Skeletal muscle tissue (tissue), 4 donors: ENCODE measurements around the gene COPS4. TPM values are rescaled to one million over a fixed set of nuclear protein-coding genes. Genes with fewer than 3 reads are reported as not detected.
A peak's percentile ranks its signal among the peaks of the same experiment; 100 is the strongest.
"Not testable (repeated sequence)": the region's sequence is repeated elsewhere in the genome, so short reads cannot be mapped to it uniquely, and the experiment has no call there.

Experiments
- H3K27ac ChIP-seq: one replicate; pipeline ENCODE4 v1.7.0; 2013; ENCODE audit warnings: mild to moderate bottlenecking, low read depth, low read length, inconsistent platforms
- H3K27me3 ChIP-seq, 3 donors: one replicate each; pipeline ENCODE4 v1.7.0; 2013; ENCODE audit warnings: low read length in 3 of 3; ENCODE audit not compliant: control insufficient read depth in 3 of 3, insufficient read depth in 3 of 3
- H3K36me3 ChIP-seq, 3 donors: one replicate each; pipeline ENCODE4 v1.7.0; 2013; ENCODE audit warnings: low read length in 3 of 3; ENCODE audit not compliant: control insufficient read depth in 3 of 3, insufficient read depth in 3 of 3
- H3K4me1 ChIP-seq, 3 donors: one replicate each; pipeline ENCODE4 v1.7.0; 2013; ENCODE audit warnings: low read length in 3 of 3, mild to moderate bottlenecking in 3 of 3; ENCODE audit not compliant: control insufficient read depth in 3 of 3, insufficient read depth in 3 of 3
- H3K4me3 ChIP-seq, 3 donors: one replicate each; pipeline ENCODE4 v1.7.0; 2013; ENCODE audit warnings: low read length in 3 of 3
- H3K9ac ChIP-seq, 3 donors: one replicate each; pipeline ENCODE4 v1.7.0; 2013; ENCODE audit warnings: low read length in 3 of 3, mild to moderate bottlenecking in 3 of 3, moderate library complexity in 2 of 3, low read depth in 1 of 3
- H3K9me3 ChIP-seq, 3 donors: one replicate each; pipeline ENCODE4 v1.7.0; 2013; ENCODE audit warnings: low read length in 3 of 3; ENCODE audit not compliant: control insufficient read depth in 3 of 3
- total RNA-seq: library from RNA; depleted of rRNA; stranded (reverse); fragments of >200 nt; gene quantifications from one replicate; pipeline ENCODE4 v1.2.3, GENCODE V29; 2014
- donor health status: Osteomylitis.

Gene COPS4
- total RNA-seq: 130 TPM

DNA sequence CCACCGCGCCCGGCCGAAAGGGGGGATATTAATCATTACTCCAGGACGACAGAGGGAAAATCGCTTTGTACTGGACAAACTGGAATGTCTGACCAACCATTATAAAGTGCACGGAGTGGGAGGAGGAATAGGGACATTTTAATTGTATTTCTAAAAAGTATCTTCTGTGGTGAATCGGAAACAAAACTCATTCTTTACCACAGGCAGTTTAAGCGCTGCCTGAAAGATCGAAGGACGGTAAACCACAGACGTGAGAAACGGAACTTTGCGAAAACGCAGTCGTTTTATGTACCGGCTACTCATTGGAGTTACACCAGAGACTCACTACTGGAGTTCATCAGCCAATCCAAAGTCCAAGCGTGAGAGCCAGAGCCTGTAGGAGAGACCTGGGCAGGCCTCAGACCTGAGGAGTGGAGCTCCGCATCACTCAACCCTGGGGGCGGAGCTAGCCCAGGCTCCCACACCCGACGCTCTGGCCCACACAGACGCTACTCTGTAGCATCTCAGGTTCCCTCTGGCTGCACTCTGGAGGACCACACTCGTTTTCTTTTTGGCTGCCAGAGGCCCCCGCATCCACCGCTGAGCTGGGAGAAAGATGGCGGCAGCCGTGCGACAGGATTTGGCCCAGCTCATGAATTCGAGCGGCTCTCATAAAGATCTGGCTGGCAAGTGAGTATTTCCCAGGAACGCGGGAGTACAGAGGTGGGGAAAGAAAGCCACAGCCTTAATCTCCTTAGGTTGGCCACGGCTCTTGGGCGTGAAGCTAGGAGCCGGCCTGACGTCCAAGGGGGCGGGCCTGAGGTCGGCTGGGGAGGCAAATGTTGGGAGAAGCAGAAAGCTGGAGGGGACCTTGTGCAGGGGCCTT is at the start of gene COPS4:
COPS4 (plus strand) TSS at position 554 of the 865 bp plus-strand sequence; CDS start at position 596, 42 bp downstream.
- H3K4me1 ChIP-seq: peaks cover 16 to 26% (median 24%) of the 10 kb centered on the region in 3 donors
- no peaks in the 10 kb centered on the region for H3K36me3 ChIP-seq
- peak within 1 kb of the TSS; percentile 89 to 97 (median 95) for H3K4me3 ChIP-seq
- H3K27me3 ChIP-seq: no peaks in the 10 kb centered on the region
- peak within 1 kb of the TSS; percentile 89 for H3K27ac ChIP-seq
- no peaks in the 10 kb centered on the region for H3K9me3 ChIP-seq
- peak within 1 kb of the TSS; percentile 95 to 98 (median 95) for H3K9ac ChIP-seq

- H3K27ac ChIP-seq, H3K9me3 ChIP-seq, H3K36me3 ChIP-seq, H3K4me3 ChIP-seq, H3K4me1 ChIP-seq, H3K9ac ChIP-seq, H3K27me3 ChIP-seq: not testable (repeated sequence)
Measured at GRCh38 chr4:82987519-82987918, 47.5 kb upstream of the COPS4 start.

- H3K36me3 ChIP-seq: peaks cover 0 to 6% (median 3%) of the 10 kb centered on the region in 3 donors
- peaks cover 0 to 4% (median 0%) of the 10 kb centered on the region in 3 donors for H3K4me1 ChIP-seq
- H3K4me3 ChIP-seq: no peak overlapping the region
- no peaks in the 10 kb centered on the region for H3K9me3 ChIP-seq
- no peaks in the 10 kb centered on the region for H3K27me3 ChIP-seq
- no peak overlapping the region for H3K9ac ChIP-seq
- H3K27ac ChIP-seq: no peak overlapping the region
Measured at GRCh38 chr4:82988323-82988832, 46.6 kb upstream of the COPS4 start.

DNA sequence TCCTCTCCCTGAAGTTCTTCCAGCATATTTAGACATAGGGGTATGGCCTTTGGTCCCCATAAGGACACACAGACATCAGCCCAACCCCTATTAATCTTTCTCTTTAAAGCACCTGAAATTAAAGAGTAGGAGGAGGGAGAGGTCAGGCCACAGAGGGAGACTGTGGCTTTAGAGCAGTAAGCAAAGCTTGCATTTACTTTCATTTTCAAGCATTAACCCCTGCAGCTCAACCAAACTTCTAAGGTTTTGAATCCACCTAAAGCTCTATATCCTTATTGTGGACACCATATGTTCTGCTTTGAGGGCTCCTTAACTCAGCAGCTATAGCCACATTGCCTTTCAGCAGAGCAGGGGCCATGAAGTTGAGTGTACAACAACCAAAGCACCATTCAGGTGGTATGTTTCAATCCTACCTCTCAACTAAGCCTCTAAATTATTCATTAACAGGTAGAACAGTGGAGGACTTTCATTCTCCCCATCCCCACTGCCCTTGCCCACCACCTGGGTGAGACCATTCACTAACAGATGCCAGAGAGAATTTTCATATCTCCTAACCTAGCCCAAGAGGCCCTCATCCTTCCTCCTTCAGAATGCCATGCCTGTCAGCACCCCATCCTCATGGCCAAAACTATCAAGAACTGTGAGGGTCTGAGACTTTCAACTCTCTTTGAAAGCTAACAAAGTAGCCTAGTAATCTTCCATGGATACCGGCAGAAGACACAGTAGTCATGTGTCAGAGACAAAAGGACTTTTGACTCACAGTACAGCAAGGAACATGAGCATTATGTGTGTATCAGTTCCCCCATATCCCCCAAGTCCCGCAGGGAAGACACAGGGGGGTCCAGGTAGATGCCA is 45.2 kb upstream of the COPS4 start:
- H3K4me1 ChIP-seq: peaks cover 0 to 4% (median 0%) of the 10 kb centered on the region in 3 donors

GRCh38 chr4:82994834-82995233 is 40.1 kb upstream of the COPS4 start:
- H3K27ac ChIP-seq: no peak overlapping the region
- H3K4me3 ChIP-seq: no peak overlapping the region
- H3K27me3 ChIP-seq: no peaks in the 10 kb centered on the region
- H3K9ac ChIP-seq: no peak overlapping the region
- peaks cover 0 to 2% (median 0%) of the 10 kb centered on the region in 3 donors for H3K4me1 ChIP-seq
- no peaks in the 10 kb centered on the region for H3K36me3 ChIP-seq
- H3K9me3 ChIP-seq: no peaks in the 10 kb centered on the region

More for the DNA sequence above, 45.2 kb upstream of the COPS4 start:
- H3K27me3 ChIP-seq: no peaks in the 10 kb centered on the region
- H3K9me3 ChIP-seq: no peaks in the 10 kb centered on the region
- H3K9ac ChIP-seq: no peak overlapping the region
- H3K36me3 ChIP-seq: no peaks in the 10 kb centered on the region
- no peak overlapping the region for H3K27ac ChIP-seq
- H3K4me3 ChIP-seq: no peak overlapping the region

GRCh38 chr4:82998898-82999297 is 36.1 kb upstream of the COPS4 start:
- Histone ChIP-seq H3K9me3 (no peaks in the 10 kb centered on the region), H3K4me3 (no peak overlapping the region), H3K9ac (no peak overlapping the region), H3K4me1 (no peaks in the 10 kb centered on the region), H3K27ac (no peak overlapping the region), H3K27me3 (no peaks in the 10 kb centered on the region), H3K36me3 (no peaks in the 10 kb centered on the region)

DNA sequence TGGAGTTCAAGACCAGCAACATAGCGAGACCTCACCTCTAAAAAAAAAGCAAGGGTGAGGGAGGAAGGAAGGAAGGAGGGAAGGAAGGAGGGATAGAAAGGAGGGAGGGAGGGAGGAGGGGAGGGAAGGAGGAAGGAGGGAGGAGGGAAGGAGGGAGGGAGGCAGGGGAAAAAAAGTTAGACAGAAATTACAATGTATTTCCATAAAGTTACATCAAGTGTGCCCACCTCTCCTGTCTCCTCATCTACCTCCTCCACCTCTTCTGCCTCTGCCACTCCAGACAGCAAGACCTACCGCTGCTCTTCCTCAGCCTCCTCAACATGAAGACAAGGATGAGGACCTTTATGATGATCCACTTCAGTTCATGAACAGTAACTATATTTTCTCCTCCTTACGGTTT is 32.7 kb upstream of the COPS4 start:
- H3K4me1 ChIP-seq: no peaks in the 10 kb centered on the region
- H3K36me3 ChIP-seq: no peaks in the 10 kb centered on the region
- H3K27ac ChIP-seq: no peak overlapping the region
- H3K27me3 ChIP-seq: no peaks in the 10 kb centered on the region
- H3K4me3 ChIP-seq: no peak overlapping the region
- H3K9me3 ChIP-seq: no peaks in the 10 kb centered on the region
- no peak overlapping the region for H3K9ac ChIP-seq

DNA sequence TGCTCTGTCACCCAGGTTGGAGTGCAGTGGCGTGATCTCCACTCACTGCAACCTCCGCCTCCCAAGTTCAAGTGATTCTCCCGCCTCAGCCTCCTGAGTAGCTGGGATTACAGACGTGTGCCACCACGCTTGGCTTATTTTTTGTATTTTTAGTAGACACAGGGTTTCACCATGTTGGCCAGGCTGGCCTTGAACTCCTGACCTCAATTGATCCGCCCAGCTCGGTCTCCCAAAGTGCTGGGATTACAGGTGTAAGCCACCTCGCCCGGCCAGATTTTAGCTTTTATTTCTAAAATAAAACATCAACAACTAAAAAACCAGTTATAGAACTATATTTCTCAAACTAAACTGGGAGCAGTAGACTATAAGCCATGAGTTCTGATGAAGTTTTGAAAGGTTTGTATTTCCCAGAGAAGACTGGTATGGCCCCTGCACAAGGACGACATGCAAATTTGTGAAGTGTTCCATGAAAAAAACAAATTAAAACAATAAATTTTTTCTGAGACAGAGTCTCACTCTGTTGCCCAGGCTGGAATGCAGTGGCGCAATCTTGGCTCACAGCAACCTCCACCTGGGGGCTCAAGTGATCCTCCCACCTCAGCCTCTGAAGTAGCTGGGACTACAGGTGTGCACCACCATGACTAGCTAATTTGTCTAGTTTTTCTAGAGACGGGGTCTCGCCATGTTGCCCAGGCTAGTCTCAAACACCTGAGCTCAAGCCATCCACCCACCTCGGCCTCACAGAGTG is 31.8 kb upstream of the COPS4 start:
- not testable (repeated sequence) for H3K27ac ChIP-seq, H3K36me3 ChIP-seq, H3K4me3 ChIP-seq, H3K27me3 ChIP-seq, H3K9me3 ChIP-seq, H3K9ac ChIP-seq, H3K4me1 ChIP-seq

DNA sequence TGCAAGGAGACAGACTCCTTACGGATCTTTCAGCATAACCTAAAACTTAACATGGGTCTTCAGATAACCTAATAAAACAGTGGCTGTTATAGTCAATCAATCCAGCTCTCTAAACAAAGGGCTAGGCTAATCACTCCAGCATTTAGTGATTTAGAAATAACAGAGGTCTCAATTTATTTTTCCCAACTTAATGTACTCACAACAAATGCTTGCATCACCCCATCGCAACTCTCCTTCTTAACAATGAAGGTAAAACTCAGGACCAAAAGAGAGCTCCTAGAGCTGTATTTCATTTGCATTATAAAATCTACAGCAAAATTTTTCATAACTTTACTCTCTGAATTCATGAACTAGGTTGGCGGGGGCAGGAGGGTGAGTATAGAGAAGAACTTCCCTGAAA is 25.5 kb upstream of the COPS4 start:
- Histone ChIP-seq H3K4me1 (peaks cover 11 to 24% (median 24%) of the 10 kb centered on the region in 3 donors), H3K9me3 (no peaks in the 10 kb centered on the region), H3K9ac (peak overlapping the region; percentile 27 to 92 (median 86)), H3K36me3 (no peaks in the 10 kb centered on the region), H3K27me3 (no peaks in the 10 kb centered on the region), H3K27ac (no peak overlapping the region), H3K4me3 (peak overlapping the region; percentile 71 to 79 (median 71))
